ENCODE results near the gene FLYWCH2.
"Not testable (repeated sequence)": the region's sequence is repeated elsewhere in the genome, so short reads cannot be mapped to it uniquely, and the experiment has no call there.

The FLYWCH2 gene

DNA sequence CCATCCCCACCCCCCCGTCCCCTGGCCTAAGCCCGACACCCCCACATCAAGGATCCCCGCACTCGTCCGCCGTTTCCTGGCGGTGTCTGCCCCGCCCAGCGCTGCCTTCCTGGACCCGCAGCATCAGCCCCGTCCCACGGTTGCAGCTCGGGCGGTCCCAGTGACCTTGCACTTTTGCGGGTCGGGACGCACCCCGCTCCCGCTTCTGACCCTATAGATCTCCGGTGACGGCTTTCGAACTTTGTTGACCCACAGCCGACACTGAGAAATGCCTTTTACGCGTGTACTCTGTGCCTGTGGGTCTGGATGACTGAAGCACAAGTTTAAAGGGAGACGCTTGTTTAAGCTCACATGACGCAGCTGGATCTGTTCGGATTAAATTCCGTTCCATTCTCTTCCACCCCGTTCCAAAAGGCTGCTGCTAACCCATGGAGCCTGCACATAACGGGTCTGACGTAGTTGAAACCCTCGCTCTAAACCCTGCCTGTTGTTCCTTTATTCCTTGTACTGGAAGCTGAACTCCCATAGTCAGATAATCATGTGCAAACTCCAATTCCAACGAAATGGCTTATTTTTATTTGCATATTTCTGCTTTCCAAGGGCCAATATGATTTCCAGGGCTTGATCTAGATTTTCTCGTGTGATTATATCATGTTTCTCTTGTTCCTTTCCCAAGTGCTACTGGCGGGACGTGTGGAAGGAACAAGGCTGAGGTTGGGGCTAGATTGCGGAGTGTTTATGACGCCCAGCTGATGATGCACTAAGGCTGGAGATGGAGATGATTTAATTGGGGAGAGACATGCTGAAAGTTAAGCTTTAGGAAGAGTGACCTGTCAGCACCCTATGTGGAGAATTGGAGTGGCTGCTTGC is 29.6 kb downstream of the FLYWCH2 start:
- DNase-seq (ENCODE audit: low spot score in 2 of 2) (peak; percentile 21 to 73), ATAC-seq (peak; percentile 53)
- Mint-ChIP-seq H3K9me3 (no peaks in the 10 kb centered on the region), H3K4me3 (peak overlapping the region; percentile 79), H3K4me1 (peaks cover 30% of the 10 kb centered on the region), H3K36me3 (peaks cover 53% of the 10 kb centered on the region), H3K27ac (peak overlapping the region; percentile 19)

DNA sequence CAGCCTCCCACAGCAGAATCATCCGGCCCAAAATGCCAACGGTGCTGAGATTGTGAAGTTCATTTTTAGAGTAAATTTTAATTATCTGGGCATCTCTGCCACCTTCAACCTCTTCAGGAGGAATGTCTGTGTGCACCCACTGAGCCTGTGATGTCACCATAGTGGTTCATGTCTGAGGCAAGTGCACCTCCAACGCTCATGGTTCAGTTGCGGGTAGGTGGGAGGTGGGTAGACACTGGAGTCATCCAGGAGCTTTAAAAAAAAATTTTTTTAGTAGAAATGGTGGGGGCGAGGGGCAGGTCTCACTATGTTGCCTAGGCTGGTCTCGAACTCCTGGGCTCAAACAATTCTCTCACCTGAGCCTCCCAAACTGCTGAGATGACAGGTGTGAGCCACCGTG is 30.6 kb downstream of the FLYWCH2 start:
- Mint-ChIP-seq H3K4me1 (peaks cover 30% of the 10 kb centered on the region), H3K4me3 (peak overlapping the region; percentile 79), H3K9me3 (no peaks in the 10 kb centered on the region), H3K27ac (no peak overlapping the region), H3K36me3 (peaks cover 63% of the 10 kb centered on the region)
- DNase-seq (ENCODE audit: low spot score in 2 of 2) (no peak), ATAC-seq (no peak)

DNA sequence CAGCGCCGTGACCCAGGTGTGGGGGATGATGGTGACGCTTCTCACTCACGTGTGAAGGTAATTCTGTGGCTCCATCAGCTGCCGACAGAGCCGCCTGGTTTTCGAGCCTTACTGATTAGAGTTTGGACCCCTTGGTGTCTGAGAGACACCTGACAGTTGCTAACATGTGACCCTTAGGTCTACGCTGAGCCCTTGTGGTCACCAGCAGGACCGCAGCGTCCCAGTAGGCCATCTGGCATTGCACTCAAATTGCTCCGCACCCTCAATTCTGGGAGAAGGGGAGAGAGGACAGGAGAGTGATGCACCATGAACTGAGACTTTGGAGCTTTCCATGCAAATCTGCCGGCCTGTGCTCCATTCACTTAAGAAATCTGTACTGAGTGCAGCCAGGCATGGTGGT is 31.2 kb downstream of the FLYWCH2 start:
- no peak overlapping the region for H3K27ac Mint-ChIP-seq

DNA sequence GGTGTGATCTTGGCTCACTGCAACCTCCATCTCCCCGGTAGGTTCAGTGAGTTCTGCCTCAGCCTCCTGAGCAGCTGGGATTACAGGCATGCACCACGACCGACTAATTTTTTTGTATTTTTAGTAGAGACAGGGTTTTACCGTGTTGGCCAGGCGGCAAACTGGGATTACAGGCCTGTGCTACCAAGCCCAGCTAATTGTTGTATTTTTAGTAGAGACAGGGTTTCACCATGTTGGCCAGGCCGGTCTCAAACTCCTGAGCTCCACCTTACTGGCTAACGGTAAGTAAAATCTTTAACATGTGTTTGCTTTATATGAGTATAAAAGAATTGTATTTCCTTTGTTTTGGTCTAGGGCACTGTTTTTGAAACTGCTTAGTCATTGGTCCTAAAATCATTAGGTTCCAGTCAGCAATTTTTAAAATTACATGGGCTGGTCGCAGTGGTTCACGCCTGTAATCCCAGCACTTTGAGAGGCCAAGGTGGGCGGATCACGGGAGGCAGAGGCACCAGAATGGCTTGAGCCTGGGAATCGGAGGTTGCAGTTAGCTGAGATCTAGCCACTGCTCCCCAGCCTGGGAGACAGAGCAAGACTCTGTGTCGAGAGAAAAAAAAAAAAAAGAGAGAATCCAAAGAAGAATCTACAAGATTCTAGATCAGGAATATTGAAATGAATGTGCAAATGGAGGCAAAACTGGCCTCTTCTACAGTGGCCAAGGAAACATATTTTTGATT is 32.3 kb downstream of the FLYWCH2 start:
- Mint-ChIP-seq H3K4me1 (peaks cover 37% of the 10 kb centered on the region), H3K36me3 (peaks cover 78% of the 10 kb centered on the region), H3K27ac (peak overlapping the region; percentile 89), H3K4me3 (no peak overlapping the region), H3K9me3 (no peaks in the 10 kb centered on the region)
- DNase-seq (ENCODE audit: low spot score in 2 of 2) (no peak), ATAC-seq (no peak)

More for the DNA sequence above, 31.2 kb downstream of the FLYWCH2 start:
- no peak overlapping the region for H3K4me3 Mint-ChIP-seq
- no peaks in the 10 kb centered on the region for H3K9me3 Mint-ChIP-seq
- peaks cover 30% of the 10 kb centered on the region for H3K4me1 Mint-ChIP-seq
- no peak for DNase-seq (ENCODE audit: low spot score in 2 of 2)
- no peak for ATAC-seq
- peaks cover 70% of the 10 kb centered on the region for H3K36me3 Mint-ChIP-seq

DNA sequence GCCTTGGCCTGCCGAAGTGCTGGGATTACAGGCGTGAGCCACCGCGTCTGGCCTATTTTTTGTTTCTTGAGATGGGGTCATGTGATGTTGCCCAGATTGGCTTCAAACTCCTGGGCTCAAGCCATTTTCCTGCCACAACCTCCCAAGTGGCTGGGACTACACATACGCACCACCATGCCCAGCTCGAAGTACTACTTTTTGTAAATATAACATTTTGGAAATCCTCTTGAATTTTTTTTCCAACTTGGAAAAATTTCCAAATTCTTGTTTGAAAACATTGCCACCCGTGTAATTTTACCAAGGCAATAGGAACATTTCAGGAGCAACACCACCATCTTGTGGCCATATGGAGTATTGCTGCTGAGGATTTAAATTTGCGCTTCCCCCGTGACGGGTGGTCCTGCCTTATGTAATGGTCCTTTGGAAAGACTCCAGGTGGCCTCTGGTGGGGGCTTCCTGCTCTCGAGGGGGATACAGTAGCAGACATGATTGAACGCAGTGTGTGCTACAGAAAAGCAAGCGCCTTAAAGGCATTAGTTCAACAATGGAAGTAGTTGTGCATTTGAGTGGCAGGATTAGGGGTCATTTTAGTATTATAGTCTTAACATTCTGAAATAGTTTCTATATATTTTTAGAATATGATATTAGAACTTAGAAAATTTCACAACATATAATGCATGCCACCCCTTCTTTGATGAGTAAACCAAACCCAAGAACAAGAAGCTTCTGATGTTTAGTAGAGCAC is 36.7 kb downstream of the FLYWCH2 start:
- peak; percentile 46 to 82 for DNase-seq (ENCODE audit: low spot score in 2 of 2)
- Mint-ChIP-seq H3K36me3 (peaks cover 77% of the 10 kb centered on the region), H3K9me3 (no peaks in the 10 kb centered on the region), H3K4me3 (no peak overlapping the region), H3K27ac (no peak overlapping the region), H3K4me1 (peaks cover 12% of the 10 kb centered on the region)
- ATAC-seq, result peak; percentile 43

DNA sequence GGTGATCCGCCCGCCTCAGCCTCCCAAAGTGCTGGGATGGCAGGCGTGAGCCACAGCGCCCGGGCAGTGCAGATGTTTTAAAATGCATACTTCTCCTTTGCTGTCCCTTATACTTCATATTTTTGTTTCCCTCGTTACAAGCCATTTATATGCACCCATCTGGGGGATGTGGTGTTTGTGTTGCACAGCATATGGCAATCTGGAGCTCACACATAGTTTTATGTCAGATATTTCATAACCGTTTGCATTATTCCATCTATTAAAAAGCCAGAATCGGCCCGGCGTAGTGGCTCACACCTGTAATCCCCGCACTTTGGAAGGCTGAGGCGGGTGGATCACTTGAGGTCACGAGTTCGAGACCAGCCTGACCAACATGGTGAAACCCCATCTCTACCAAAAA is 40.5 kb downstream of the FLYWCH2 start:
- H3K27ac Mint-ChIP-seq, result no peak overlapping the region
- ATAC-seq (no peak), DNase-seq (ENCODE audit: low spot score in 2 of 2) (no peak)
- H3K9me3 Mint-ChIP-seq, result no peaks in the 10 kb centered on the region
- peaks cover 39% of the 10 kb centered on the region for H3K36me3 Mint-ChIP-seq
- peaks cover 24% of the 10 kb centered on the region for H3K4me1 Mint-ChIP-seq
- H3K4me3 Mint-ChIP-seq, result no peak overlapping the region

DNA sequence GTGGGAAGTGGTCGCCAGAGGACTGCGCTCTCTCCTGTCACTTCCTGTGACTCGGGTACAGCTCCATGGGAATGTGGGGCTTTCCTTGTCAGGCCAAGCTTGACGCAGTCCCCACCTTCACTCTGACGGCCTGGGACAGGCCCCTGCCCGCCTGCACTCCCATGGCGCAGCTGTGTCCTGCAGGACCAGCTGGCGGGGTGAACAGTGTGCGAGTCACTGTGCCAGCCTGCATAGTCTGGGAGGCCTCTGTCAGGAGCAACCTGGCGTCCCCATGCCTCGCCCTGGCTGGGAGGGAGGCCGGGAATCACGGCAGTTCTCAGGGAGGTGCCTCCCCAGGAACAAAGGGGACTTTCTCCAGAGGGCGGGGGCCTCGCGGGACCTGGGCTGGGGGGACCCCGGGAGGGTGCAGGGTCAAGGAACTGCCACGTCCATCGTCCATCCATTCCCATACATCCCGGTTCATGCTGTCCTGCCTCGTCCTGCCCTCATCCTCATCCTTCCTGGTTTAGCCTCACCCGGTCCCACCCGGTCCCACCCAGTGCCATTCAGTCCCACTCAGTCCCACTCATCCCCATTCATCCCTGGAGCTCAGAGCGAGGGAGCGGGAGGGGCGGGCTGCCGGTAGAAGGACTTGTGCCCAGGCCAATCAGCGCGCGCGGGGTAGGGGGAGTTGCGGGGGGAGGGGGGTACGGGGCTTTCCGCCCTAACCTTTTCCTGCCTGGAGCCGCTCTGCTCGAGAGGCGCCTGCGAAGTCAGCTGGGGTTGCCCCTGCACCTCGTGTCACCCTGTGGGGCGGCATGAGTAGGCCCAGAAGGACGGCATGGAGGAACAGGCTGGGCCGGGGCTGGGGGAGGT is 42.1 kb downstream of the FLYWCH2 start:
- no peak overlapping the region for H3K4me3 Mint-ChIP-seq
- H3K4me1 Mint-ChIP-seq, result peaks cover 18% of the 10 kb centered on the region
- DNase-seq (ENCODE audit: low spot score in 2 of 2), result no peak
- H3K9me3 Mint-ChIP-seq, result no peaks in the 10 kb centered on the region
- peaks cover 28% of the 10 kb centered on the region for H3K36me3 Mint-ChIP-seq
- H3K27ac Mint-ChIP-seq, result no peak overlapping the region
- no peak for ATAC-seq

DNA sequence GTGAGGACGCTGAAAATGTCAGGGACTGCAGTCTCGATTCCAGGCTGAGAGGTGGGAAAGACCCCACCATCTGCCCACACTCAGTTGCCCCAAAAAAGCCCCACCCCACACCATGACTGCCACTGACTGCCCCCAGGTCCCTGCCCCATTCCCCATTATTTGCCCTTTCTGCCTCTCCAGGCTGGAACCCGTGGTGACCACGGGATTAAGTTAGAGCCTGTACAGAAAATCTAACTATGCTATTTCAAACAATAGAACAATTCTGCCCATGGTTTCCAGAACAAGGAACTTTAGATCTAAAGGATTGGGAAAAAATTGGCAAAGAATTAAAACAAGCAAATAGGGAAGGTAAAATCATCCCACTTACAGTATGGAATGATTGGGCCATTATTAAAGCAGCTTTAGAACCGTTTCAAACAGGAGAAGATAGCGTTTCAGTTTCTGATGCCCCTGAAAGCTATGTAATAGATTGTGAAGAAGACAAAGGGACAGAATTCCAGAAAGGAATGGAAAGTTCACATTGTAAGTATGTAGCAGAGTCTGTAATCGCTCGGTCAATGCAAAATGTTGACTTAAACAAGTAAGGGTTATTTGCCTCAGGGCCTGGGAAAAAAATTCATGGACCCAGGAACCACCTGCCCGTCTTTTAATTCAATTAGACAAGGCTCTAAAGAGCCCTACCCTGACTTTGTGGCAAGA is 43.1 kb downstream of the FLYWCH2 start:
- no peak overlapping the region for H3K4me3 Mint-ChIP-seq
- ATAC-seq (no peak), DNase-seq (ENCODE audit: low spot score in 2 of 2) (no peak)
- peaks cover 18% of the 10 kb centered on the region for H3K4me1 Mint-ChIP-seq
- no peaks in the 10 kb centered on the region for H3K9me3 Mint-ChIP-seq
- no peak overlapping the region for H3K27ac Mint-ChIP-seq
- peaks cover 29% of the 10 kb centered on the region for H3K36me3 Mint-ChIP-seq

DNA sequence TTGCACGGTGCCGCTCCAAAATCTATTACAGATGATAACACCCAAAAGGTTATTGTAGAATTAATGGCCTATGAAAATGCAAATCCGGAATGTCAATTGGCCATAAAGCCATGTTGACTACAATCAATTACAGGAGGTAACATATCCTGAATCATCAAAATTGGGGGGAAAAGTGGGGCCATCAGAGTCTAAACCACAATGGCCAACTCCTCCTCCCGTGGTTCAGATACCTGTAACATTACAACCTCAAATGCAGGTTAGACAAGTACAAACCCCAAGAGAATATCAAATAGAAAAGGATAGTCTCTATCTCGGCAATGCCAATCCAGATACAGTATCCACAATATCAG is 43.6 kb downstream of the FLYWCH2 start:
- ATAC-seq (no peak), DNase-seq (ENCODE audit: low spot score in 2 of 2) (no peak)
- no peaks in the 10 kb centered on the region for H3K9me3 Mint-ChIP-seq
- peaks cover 28% of the 10 kb centered on the region for H3K36me3 Mint-ChIP-seq
- peaks cover 18% of the 10 kb centered on the region for H3K4me1 Mint-ChIP-seq
- no peak overlapping the region for H3K27ac Mint-ChIP-seq
- peak overlapping the region; percentile 25 for H3K4me3 Mint-ChIP-seq

DNA sequence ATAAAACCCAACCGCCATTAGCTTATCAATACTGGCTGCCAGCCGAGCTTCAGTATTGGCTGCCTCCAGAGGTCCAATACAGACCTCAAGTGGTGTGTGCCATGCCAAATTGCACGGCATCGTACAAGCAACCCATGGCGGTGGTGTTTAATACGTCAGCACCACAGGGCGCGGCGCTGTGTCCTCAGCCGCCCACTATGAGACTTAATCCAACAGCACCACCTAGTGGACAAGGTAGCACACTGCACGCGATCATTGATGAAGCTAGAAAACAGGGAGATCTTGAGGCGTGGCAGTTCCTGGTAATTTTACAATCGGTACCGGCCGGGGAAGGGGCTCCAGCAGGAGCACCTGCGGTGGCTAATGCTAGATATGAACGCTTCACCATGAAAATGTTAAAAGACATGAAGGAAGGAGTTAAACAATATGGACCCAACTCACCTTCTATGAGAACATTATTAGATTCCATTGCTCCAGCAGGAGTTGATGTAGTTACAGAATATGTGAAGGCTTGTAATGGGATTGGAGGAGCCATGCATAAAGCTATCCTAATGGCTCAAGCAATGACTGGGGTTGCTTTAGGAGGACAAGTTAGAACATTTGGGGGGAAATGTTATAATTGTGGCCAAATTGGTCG is 44.1 kb downstream of the FLYWCH2 start:
- ATAC-seq, result peak; percentile 98
- Mint-ChIP-seq H3K9me3 (no peaks in the 10 kb centered on the region), H3K4me3 (peak overlapping the region; percentile 25), H3K27ac (no peak overlapping the region), H3K36me3 (peaks cover 28% of the 10 kb centered on the region), H3K4me1 (peaks cover 18% of the 10 kb centered on the region)
- DNase-seq (ENCODE audit: low spot score in 2 of 2), result peak; percentile 84 to 93

DNA sequence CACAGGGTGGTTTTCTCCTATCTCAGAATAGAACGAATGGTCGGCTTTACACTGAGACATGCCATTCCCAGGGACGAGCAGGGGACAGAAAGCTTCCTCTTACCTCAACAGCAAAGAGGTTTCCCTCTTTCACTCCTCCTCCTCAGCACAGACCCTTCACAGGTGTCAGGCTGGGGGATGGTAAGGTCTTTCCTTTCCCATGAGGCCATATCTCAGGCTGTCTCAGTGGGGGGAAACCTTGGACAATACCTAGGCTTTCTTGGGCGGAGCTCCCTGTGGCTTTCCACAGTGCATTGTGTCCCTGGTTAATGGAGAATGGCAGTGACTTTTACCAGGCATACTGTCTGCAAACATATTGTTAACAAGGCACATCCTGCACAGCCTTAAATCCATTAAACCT is 45.1 kb downstream of the FLYWCH2 start:
- peaks cover 18% of the 10 kb centered on the region for H3K4me1 Mint-ChIP-seq
- ATAC-seq; H3K9me3 Mint-ChIP-seq; DNase-seq (ENCODE audit: low spot score in 2 of 2); H3K27ac Mint-ChIP-seq; H3K4me3 Mint-ChIP-seq: not testable (repeated sequence)
- peaks cover 29% of the 10 kb centered on the region for H3K36me3 Mint-ChIP-seq

DNA sequence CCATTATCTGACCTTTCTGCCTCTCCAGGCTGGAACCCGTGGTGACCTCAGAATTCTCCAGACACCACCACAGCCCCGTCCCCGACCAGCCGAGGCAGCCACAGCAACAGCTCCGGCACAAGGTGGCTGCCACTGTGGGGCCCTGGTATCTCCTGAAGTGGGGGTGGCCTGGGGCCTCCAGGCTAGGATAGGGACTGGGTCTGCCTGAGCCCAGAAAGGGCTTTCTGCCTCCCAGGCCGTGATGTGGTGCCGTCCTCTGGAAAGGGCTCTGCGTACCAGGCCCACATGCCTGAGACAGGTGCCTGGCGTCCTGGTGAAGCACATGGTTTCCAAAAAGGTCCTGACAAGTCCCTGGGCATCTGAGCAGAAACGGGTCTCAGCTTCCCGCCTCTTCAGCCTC is 45.8 kb downstream of the FLYWCH2 start:
- H3K9me3 Mint-ChIP-seq, result no peaks in the 10 kb centered on the region
- DNase-seq (ENCODE audit: low spot score in 2 of 2) (no peak), ATAC-seq (no peak)
- no peak overlapping the region for H3K27ac Mint-ChIP-seq
- no peak overlapping the region for H3K4me3 Mint-ChIP-seq
- peaks cover 18% of the 10 kb centered on the region for H3K4me1 Mint-ChIP-seq
- H3K36me3 Mint-ChIP-seq, result peaks cover 31% of the 10 kb centered on the region

DNA sequence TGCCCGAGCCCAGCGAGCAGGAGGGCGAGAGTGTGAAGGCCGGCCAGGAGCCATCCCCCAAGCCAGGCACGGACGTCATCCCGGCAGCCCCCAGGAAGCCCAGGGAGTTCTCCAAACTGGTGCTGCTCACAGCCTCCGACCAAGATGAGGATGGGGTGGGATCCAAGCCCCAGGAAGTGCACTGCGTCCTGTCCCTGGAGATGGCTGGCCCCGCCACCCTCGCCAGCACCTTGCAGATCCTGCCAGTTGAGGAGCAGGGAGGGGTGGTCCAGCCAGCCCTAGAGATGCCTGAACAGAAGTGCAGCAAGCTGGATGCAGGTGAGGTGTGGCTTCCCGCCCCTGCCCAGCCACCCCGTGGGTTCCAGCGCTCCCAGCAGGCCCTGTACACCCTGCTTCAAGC is 46.7 kb downstream of the FLYWCH2 start:
- Mint-ChIP-seq H3K27ac (no peak overlapping the region), H3K36me3 (peaks cover 40% of the 10 kb centered on the region), H3K4me1 (peaks cover 21% of the 10 kb centered on the region), H3K9me3 (no peaks in the 10 kb centered on the region), H3K4me3 (no peak overlapping the region)
- DNase-seq (ENCODE audit: low spot score in 2 of 2) (no peak), ATAC-seq (no peak)

DNA sequence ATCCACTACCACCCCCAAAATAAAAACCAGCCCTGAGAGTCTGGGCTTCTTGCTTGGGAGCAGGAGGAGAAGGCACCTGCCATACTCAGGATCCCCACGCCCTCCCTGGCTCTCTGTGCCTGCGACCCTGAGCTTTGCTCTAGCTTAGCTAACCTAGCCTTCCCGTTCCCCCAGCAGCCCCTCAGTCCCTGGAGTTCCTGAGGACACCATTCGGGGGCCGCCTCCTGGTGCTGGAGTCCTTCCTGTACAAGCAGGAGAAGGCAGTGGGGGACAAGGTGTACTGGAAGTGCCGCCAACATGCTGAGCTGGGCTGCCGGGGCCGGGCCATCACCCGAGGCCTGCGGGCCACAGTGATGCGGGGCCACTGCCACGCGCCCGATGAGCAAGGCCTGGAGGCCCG is 47.2 kb downstream of the FLYWCH2 start:
- no peak overlapping the region for H3K4me3 Mint-ChIP-seq
- no peak overlapping the region for H3K27ac Mint-ChIP-seq

More for the DNA sequence above, 47.2 kb downstream of the FLYWCH2 start:
- ATAC-seq, result no peak
- H3K9me3 Mint-ChIP-seq, result no peaks in the 10 kb centered on the region
- H3K4me1 Mint-ChIP-seq, result peaks cover 22% of the 10 kb centered on the region
- H3K36me3 Mint-ChIP-seq, result peaks cover 45% of the 10 kb centered on the region
- no peak for DNase-seq (ENCODE audit: low spot score in 2 of 2)

Measured in stimulated activated effector memory CD8-positive, alpha-beta T cell treated with anti-CD3 and anti-CD28 coated beads, Interleukin-12 subunit alpha, Interleukin-12 subunit beta, amount 100 ng/mL, for 72 hours (primary cell).